ENCODE data around the gene LIX1L.

GRCh38 chr1:145889722-145890121 is 68.1 kb downstream of the LIX1L start:
- TF ChIP-seq CTCF (IDR thresholded peaks at IDR 0.05; ENCODE audit: extremely low read depth in 1 of 2, insufficient read depth in 1 of 2, low read depth in 1 of 2, low read length in 2 of 2) = no peak
- no peak for TF ChIP-seq MYC (IDR thresholded peaks at IDR 0.05; ENCODE audit: low read depth, low read length)
- TF ChIP-seq EZH2 (IDR thresholded peaks at IDR 0.05; ENCODE audit: borderline replicate concordance, low read depth, low read length, severe bottlenecking) = no peak
